GM18502 (cell line): ENCODE measurements around the gene ANKH.

ENCODE experiments used
- ATAC-seq: cut with Tn5 transposase; IDR thresholded peaks from one replicate; pipeline ENCODE4 v1.9.1; 2021; ENCODE audit warnings: mild to moderate bottlenecking; ENCODE audit not compliant: unreplicated experiment, poor library complexity

The ANKH gene

DNA sequence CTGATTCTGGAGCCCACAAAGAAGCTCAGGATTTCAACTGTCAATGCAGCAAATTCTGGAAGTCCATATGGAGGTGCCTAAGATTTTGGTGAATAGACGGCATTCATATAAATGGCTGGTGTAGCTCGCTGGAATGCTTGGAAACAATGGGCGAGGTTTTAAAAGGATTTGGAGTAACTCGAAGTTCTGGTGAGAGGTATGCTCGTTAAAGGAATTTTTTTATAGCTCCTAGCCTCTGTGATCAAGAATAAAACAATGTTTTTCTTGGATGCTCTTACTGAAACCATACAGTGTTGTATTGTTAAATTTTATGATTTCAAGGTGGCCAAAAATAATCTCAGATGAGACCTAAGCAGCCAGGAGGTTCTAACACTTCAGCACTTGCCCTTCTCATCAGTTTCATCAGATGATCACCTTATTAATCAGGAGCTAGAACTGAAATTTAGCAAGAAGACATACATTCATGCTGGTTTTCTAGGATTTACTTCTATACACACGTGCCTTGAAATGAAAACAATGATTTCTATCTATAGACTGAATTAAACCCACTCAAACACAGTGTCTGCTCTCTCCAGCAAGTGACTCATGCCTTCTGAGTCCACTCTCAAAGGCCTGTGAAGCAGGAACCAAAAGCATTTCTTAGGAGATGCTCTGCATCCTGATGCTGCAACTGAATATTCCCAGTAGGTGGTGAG, 127.8 kb downstream of the ANKH start:
- peak; percentile 24 for ATAC-seq

DNA sequence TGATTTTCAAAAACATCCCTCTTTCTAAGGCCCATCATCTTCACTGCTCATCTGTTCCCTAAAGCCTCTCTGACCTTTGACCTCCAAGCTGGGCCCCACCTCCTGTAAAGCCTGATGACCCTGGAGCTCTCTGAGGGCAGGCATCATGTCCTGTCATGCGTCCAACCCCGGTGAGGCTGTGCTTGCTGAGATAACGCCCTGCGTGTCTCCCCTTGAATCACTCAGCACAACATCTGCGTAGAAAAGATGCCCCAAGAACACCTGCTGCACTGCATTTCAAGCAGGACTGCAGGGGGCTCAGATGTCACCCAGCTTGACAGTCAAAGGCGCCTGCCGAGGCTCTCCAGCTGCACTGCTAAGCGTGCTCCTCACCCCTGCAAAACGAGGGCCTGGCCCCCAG, 129.1 kb downstream of the ANKH start:
- ATAC-seq, result no peak

DNA sequence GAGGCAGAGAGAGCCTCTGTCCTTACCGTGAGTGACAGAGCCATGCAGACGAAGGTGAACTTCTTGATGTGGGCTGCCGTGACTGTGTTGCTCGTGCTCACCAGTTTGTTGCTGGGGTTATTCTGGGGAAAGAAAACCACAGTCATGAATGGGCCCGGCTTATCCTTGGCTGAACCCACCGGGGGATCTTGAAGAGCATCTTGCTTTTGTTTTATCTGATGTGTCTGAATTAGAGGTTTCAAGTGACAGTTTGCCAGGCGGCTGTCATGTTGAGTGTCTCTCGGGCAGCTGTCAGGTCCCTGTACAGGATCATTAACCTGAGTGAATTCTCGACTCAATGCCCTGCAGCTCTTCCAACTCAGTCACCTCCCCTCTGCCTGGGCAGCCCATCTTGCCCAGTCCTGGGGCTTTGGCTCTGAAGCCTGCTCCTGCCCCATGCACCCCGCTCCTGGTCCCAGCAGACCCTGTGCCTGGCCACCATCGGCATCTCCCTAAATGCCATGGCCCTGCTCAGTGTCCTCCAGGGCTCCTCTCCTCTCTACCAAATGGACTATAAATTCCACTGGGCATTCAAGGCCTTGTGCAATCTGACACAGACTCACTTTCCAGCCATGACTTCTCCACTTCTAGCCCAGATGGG, 129.7 kb downstream of the ANKH start:
- ATAC-seq, result no peak

DNA sequence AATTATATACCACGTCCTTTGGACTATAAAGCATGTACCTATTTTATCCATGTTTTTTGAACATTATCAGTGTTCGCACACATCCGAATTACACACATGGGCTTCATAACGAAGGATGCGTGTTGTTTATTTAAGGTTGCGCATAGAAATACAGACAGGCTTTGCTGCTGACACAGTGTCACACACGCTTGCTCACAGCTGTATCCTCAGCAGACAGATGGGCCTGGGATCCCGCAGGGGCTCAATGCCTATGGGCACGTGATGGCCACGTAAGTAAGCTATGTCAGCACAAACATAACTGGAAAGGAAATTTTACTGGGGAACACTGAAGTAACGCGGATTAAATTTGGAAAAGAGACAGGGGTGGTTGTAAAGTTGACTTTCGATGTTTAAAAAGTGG, 130.4 kb downstream of the ANKH start:
- no peak for ATAC-seq

DNA sequence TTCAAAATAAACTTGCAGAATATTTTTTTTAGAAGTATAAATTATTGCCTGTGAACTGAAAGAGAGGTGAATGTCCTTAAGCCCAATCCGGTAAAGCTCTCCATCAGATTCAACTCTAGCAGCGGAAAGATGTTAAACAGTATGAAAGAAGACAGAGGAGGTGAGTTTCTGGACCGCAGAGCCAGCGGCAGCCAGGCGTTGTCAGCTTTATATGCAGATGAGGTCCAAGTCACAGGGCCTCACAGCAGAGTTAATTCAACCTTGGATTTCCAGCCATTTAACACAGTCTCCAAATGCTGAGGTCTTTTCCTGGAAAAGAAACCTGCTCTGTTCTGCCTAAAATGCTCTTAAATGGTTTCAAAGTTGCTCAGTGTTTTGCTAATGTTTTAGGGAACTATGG, 131.6 kb downstream of the ANKH start:
- ATAC-seq, result no peak

DNA sequence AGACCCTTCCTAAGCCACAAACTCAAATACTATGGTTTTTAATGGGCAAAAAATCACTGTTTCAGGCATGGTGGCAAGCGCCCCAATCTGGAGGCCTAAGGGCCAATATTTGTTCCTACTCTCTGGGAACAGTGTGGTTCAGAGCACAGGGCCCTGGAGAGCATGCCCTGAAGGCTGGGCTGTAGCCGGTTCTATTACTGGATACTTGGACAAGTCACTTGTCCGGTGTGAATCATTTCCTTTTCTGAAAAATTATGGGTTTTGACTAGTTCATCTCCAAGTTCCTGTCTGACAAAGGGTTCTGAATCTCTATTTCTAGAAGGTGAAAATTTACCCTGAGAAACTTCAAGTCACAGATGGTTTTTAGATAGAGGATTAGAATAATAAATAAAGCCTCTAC, 132.0 kb downstream of the ANKH start:
- ATAC-seq, result no peak

DNA sequence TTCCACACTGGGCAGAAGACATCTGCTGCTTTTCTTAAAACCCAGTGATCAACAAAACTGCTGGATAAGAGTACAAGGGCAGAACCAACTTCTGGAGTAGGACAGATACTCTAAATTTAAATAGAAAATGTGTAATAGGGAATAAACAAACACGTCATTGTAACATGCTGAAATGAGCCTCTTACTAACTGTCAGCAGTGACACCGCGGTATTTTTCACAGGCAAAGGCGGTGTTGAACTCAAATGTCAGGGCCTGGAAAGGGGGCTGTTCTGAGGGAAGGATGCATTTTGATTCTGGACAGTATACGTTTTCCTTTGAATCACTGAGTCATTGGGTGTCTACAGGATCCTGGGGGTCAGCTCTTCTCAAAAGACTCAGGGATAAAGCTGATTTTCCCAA, 133.5 kb downstream of the ANKH start:
- no peak for ATAC-seq

DNA sequence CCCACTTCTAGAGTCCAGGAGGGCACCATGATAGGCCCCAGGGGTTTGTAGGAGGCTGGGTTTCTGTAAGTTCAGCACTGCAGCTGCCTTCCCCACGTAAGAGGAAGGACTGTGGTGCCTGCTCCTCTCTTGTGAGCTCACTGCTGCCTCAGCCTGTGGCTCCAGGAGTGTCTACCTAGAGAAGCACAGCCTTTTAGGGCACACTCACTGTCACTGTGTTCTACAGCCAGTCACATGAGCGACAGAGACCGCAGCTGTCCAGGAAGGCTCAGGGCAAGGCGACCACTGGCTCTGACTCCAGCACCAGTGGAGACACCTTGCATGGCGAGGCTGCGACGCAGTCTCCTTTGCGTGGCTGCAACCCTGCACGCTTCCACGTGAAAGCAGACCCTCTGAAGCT, 134.3 kb downstream of the ANKH start:
- ATAC-seq, result no peak

DNA sequence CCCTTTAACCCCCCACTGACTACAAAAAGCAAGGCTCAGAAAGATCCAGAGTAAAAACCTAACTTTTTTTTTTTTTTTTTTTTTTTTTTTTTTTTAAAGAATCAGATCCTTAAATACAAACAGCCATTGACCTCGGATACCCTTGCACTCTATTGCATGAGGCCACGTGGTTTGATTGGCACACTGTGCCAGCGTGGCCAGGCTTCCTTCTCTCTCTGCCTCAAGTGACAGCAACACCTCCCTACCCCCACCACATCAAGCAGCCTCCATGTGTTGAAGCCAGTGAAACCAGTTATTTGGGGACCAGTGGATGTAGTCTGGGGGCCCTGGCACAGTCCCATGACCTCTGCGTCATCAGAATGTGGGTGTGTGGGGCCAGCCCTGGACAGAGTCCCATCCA, 135.6 kb downstream of the ANKH start:
- ATAC-seq, result no peak

DNA sequence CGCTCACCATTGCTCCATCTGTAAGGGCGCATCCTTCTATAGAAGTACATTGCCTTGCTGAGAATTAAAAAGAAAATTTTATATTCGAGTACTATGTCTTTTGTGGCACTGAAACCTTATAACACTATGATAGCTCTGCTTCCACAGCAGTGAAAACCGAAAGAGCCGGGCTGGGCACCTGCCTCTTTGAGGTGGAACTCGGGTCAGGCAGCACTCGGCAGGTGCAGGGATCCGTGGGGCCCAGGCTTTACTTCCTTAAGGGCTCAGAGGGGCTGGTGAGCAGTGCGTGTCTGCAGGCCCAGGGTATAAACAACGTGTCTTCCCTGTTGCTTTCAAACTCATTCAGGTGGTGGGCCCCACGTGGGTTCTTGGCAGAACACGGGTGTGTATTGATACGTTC, 137.2 kb downstream of the ANKH start:
- no peak for ATAC-seq

DNA sequence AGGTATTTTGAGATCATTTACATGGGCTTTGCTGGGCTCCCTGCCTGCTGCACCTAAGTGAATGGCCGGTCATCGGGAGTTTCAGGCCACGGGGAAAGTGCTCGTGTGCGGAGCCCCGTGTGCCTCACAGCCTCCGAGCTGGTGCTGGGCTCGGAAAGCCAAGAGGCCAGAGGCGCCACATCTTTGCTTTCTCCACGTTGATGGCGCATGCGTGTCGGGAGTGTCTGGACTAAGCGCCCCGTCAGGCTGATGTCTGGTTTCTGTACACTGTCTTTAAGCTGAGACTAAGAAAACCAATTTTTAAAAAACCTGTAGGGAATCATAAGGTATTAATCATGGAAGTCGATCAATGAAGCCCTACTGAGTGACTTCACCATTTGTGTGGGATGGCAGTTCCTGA, 137.9 kb downstream of the ANKH start:
- ATAC-seq, result no peak

DNA sequence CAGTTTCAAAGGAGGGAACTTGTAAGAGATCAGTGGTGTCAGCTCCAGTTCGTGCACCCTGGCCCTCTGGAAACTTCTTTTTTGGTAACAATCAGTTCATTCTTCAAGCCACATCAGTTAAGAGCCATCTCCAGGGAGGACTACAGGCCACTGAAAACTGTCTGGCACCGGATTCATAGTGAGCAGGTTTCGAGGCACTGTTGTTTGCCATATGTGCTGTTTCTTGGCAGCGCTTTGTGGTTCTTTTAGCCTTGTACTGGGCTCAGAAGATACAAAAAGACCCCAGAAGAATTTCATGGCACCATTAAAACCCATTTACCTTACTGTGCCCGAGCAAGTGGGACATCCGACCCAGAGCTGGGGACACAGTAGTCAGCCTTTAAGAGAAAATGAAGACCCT, 138.6 kb downstream of the ANKH start:
- no peak for ATAC-seq

DNA sequence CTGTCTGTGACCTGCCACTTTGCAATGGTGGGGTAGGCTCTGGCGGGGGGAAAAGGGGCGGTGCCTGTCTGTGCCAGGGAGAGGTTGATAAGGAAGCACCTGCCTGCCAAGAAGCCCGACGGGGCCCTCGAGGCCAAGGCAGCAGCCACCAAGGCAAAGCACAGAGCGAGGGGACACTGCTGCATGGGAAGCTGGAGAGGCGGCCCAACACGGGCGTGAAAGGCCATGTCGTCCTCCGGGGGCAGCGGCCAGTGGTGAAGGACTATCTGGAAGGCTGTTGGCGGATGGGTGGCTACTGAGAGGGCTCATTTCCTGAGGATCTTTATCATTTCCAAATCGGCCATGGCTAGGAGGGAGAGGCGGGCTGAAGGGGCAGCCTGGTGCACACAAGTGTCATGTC, 140.7 kb downstream of the ANKH start:
- ATAC-seq, result no peak

DNA sequence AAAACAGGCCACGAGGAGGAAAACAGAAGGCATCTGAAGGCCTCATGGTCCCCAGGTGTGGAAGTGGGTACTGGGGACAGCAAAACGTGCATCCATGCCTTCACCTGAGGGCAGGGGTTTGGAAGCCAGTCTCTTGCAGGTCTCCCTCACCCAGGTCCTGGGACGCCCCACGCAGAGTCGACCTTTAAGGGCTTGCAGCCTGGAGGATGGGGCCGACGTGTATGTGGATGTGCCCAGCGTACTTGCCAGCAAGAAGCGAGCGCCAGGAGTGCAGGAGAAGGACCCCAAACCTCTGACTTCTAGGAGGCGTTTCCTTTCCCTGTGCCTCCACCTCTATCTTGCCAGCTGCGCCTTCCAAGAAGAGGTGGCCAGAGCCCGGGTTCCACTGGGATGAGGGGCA, 141.1 kb downstream of the ANKH start:
- no peak for ATAC-seq

DNA sequence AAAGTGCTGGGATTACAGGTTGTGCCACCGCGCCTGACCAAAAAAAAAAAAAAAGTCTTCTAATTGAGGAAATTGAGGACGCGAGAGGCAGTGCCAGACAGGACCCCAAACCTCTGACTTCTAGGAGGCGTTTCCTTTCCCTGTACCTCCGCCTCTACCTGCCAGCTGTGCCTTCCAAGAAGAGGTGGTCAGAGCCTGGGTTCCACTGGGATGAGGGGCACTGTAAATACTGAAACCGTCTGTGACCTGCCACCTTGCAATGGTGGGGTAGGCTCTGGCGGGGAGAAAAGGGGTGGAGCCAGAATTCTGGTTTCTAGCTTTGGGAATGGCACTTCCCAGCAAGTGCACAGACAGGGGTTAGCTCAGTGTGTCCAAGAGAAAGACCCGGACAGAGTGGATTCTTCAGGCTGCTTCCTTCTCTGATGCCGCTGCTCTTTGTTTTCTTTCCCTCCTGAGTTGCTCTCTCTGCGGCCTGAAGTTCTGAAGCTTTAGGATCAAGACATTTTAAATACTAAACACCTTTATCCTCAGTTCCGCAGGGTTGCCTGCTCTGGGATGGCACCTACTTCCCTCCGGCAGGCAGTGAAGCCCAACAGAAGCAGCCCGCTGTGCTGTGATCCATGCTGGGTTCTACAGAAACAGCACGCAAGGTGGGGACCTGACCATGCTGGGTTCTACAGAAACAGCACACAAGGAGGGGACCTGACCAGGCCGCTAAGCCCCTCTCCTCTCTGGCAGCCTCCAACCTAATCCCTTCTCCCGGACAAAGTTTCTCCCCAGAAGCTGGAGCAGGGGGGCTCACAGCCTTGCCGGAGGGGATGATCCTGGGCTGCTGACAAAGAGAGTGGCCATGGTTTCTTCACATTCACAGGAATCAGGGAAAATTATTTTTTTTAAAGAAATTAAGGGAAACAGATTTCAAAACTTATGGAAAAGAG, 141.9 kb downstream of the ANKH start:
- ATAC-seq, result no peak

DNA sequence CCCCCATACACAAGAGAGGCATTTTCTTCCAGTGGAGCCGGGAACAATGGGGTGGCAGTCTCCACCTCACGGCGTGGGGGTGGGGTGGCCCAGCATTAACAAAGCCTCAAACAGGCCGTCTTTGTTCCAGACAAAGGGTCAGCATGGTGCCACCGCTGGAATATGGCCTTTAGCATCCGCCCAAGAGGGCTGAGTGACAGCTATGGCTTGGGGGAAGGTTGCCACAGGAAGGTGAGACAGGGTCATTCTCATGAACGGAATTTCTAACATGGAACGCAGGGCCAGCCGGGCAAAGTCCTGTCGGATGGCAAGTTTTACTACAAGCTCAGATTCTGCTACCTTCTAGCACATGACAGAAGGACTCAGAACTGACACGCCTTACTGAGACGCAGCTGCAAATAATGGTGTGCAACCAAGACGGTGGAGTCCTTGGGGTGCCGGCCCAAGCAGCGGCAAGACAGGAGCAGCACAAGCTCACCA, 143.1 kb downstream of the ANKH start:
- ATAC-seq, result no peak

DNA sequence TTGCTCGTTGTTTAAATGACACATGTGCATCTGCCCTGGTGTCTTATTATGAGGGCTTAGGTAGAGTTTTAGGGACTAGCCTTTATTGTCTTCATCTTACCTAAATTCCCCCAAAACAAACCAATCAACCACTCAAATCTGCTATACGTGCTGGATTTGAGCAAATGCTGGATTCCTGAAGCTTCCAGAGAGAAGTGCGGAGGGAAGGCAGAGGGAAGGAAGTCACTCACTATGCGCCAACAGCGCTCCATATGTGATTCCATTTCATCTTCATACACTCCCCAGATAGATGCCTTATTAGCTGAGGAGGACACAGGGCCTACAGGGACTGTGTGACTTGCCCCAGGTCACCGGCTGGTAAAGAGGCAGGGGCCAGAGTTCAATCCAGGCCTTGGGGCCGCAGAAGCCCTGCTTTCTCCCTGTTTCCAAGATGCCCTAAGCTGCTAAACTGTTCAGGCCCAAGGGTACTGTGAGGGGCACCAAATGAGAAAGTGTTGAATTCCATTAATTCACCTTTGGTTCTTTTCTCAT, 143.6 kb downstream of the ANKH start:
- ATAC-seq, result no peak

DNA sequence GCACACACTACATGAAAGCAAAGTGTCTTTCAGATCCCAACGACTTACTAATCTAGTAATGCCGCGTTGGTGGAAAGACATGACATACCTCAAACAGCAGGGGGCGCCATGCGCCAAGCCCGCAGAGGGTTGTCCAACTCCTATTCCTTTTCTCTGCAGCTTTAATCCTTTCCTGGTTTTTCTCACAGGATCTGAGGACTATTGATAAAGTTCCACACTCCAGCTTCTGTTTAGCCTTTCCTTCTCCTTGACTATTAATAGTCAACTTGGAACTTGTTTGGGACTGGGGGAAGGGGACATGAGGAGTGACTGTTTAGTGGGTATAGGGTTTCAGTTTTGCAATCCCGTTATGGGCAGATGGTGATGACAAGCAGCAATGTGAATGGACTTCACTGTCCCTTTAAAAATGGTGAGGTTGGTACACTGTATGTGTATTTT, 144.1 kb downstream of the ANKH start:
- peak; percentile 73 for ATAC-seq

DNA sequence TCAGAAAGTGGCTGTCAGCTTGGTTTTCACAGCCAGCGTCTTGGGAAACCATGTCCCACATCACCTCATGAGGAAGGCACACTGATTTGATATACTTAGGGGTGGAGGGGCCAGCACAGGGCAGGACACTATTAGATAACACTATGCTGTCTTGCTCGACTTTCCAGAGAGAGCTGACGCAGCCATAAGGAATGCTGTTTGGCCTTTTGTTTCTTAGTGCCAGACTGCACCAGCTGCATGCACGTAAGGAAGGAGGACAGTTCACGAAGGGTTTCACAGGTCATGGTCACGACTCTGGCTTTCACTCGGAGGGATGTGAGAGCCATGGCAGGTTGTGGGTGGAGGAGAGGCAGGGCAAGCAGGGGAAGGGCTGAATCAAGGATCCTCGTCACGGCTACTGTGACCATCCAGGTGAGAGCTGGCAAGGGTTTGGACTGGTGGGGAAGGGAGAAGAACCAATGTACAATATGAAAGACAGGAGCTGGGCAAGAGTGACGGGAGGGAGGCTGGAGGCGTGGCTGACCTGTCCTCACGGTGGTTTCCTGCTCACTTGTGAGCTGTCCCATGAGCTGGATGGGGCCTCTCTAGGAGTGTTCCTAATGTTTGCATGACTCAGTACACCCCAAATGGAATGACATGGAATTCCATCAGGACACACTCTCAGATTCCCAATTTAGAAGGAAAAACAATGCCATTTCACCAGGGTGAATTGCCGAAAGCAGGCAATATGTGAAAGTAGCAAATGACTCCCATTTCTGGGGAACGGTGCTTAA, 145.3 kb downstream of the ANKH start:
- ATAC-seq, result no peak

DNA sequence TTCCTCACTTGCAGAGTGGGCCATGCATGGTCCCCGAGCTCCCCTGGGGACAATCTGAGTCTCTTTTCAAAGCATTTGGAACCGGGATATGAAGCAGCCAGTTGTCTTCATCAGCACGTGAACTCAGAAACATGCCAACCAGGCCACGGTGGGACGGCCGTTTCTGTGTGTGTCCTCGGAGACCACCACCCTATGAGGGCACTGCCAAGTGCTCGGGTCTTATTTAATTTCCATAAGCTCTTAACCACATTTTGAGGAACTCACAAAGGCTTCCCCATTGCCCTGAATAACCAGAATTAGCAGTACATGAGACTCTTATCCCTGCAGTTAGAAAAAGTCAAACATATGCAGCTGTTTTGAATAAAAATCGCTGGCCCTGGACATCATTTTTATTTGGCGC, 146.9 kb downstream of the ANKH start:
- no peak for ATAC-seq
